Brain microvascular endothelial cell (primary cell): Measurements from ENCODE around the gene CPN2.

Experiments used
- DNase-seq: peaks from one replicate; pipeline ENCODE4 v3.0.0-alpha.2; 2020
- H3K27ac ChIP-seq: fragments of 250-450 bp; sonication (Bioruptor Pico); 2 replicates; pipeline ENCODE4 v1.5.1; 2020; ENCODE audit warnings: mild to moderate bottlenecking, moderate library complexity
- H3K27me3 ChIP-seq: fragments of 250-450 bp; sonication (Bioruptor Pico); replicated peaks from 2 replicates; pipeline ENCODE4 v1.5.1; 2020; ENCODE audit warnings: mild to moderate bottlenecking
- H3K36me3 ChIP-seq: fragments of 250-450 bp; sonication (Bioruptor Pico); replicated peaks from 2 replicates; pipeline ENCODE4 v1.5.1; 2020; ENCODE audit warnings: mild to moderate bottlenecking
- H3K4me3 ChIP-seq: 2 replicates; pipeline ENCODE4 v1.5.1; 2011; ENCODE audit warnings: low read depth, mild to moderate bottlenecking, control low read depth, low read length, moderate library complexity
- in situ Hi-C: cut with HindIII; loops from 2 replicates; pipeline ENCODE4 v1.10.0; 2017; ENCODE audit warnings: low sequenced_read_pairs, low pct_ligation_motif_present
- TF ChIP-seq, protein P1 (sequence below): IDR thresholded peaks from 2 replicates; pipeline ENCODE4 v1.5.1; 2011; ENCODE audit warnings: low read depth, mild to moderate bottlenecking, moderate library complexity, low read length, control low read depth, inconsistent platforms; ENCODE audit errors: missing control alignments

CPN2 gene

DNA sequence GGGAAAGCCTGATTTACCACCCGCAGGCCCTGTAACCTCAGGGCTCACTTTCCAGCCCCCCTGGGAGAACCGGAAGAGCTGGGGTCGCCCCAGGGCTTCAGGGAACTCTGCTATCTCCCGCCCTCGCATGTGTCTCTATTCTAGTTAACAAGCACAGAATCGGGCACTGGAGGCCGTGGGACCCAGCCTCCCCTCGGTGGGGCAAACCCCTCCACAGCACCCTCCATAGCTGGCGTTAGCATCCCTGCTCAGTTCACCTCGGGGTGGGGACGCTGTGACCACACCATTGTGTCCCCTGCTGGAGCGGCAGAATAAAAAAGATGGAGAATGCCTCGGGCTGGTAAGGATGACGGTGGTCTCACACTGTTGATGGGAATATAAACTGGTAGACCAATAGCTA is 21.9 kb upstream of the CPN2 start:
- no peak for DNase-seq
- TF ChIP-seq, protein P1, sequence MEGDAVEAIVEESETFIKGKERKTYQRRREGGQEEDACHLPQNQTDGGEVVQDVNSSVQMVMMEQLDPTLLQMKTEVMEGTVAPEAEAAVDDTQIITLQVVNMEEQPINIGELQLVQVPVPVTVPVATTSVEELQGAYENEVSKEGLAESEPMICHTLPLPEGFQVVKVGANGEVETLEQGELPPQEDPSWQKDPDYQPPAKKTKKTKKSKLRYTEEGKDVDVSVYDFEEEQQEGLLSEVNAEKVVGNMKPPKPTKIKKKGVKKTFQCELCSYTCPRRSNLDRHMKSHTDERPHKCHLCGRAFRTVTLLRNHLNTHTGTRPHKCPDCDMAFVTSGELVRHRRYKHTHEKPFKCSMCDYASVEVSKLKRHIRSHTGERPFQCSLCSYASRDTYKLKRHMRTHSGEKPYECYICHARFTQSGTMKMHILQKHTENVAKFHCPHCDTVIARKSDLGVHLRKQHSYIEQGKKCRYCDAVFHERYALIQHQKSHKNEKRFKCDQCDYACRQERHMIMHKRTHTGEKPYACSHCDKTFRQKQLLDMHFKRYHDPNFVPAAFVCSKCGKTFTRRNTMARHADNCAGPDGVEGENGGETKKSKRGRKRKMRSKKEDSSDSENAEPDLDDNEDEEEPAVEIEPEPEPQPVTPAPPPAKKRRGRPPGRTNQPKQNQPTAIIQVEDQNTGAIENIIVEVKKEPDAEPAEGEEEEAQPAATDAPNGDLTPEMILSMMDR, result no peak
- H3K4me3 ChIP-seq, result no peak overlapping the region
- H3K36me3 ChIP-seq, result no peaks in the 10 kb centered on the region
- peaks cover 32% of the 10 kb centered on the region for H3K27me3 ChIP-seq
- no peak overlapping the region for H3K27ac ChIP-seq
- in situ Hi-C loops, result no loop called here

- TF ChIP-seq, protein P1, result no peak
- in situ Hi-C loops, result no loop called here
- H3K4me3 ChIP-seq, result no peak overlapping the region
- H3K27me3 ChIP-seq, result peaks cover 38% of the 10 kb centered on the region
- DNase-seq, result no peak
- H3K36me3 ChIP-seq, result no peaks in the 10 kb centered on the region
- no peak overlapping the region for H3K27ac ChIP-seq
Observed at GRCh38 chr3:194370753-194371152, 19.6 kb upstream of the CPN2 start.

DNA sequence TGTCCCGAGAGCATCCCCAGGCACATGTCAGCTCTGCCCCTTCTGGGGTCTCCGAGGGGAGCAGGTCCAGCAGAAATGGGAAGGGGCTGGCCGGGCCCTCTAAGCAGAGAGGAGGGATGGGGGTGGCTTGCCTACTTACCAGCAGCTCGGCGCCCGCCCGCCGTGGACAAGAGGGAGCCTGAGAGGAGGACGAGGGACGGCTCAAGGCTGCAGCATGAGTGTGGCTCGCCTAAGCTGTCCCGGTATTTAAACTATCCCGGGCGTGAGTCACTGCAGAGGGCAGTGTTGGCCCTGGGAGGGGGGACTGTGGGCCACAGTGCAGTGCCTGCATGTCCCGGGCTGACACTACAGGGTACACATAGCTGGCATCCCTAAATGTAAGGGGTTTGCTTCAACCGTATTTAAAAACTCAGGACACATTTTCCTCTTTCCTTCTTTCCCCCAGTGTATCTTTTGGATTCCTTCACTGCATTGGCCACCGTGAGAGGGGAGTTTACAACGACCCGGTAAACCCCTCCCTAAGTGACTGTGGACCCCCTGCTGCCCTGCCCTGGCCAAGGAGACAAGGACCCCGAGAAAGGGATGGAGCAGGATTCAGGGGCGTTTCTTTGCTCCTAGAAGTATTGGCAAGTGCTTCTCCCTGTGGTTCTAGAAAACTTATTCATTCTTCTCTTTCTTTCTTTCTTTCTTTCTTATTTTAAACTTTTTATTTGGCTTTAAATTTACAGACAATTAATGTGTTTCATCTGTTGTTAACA is 18.6 kb upstream of the CPN2 start, which contains the start of gene LRRC15:
TSS of gene LRRC15 (minus strand) at position 222 of the 758 bp plus-strand sequence. CDS start 8,700 bp downstream, outside the sequence.
- TF ChIP-seq, protein P1, result no peak
- Histone ChIP-seq H3K4me3 (no peak within 1 kb of the TSS), H3K36me3 (no peaks in the 10 kb centered on the region), H3K27me3 (peaks cover 38% of the 10 kb centered on the region), H3K27ac (no peak within 1 kb of the TSS)
- DNase-seq, result peak; percentile 45
- in situ Hi-C loops, result no loop called here

DNA sequence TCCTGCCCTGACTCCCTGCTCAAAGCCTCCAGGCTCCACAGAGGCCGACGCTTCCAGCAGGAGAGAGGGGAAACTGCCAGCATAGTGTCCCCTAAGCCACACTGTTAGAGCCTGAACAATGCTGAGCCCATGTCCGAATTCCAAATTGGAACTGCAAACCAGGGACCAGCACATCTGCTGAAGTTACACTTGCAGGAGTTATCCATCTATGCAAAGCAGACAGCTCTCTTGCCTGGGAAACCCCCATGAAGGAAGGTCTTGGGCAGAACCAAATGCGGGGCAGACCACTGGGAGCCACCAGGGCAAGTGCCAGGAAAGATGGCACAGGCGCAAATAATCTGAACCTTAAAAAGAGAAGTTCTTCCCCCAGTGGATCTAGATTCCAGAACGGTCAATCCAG is 17.8 kb upstream of the CPN2 start:
- Histone ChIP-seq H3K36me3 (no peaks in the 10 kb centered on the region), H3K27ac (no peak overlapping the region), H3K27me3 (peaks cover 35% of the 10 kb centered on the region), H3K4me3 (no peak overlapping the region)
- in situ Hi-C loops, result no loop called here
- TF ChIP-seq, protein P1, result no peak
- DNase-seq, result no peak

GRCh38 chr3:194367992-194368841 is 17.1 kb upstream of the CPN2 start:
- in situ Hi-C loops, result no loop called here
- no peak overlapping the region for H3K4me3 ChIP-seq
- TF ChIP-seq, protein P1, result no peak
- no peak for DNase-seq
- H3K27me3 ChIP-seq, result peaks cover 34% of the 10 kb centered on the region
- H3K27ac ChIP-seq, result no peak overlapping the region
- H3K36me3 ChIP-seq, result no peaks in the 10 kb centered on the region
